T-helper 17 cell (primary cell): ENCODE measurements around the gene GLT8D1. TPM values are rescaled to one million over a fixed set of nuclear protein-coding genes. Genes with fewer than 3 reads are reported as not detected.
"Not testable (repeated sequence)": the region's sequence is repeated elsewhere in the genome, so short reads cannot be mapped to it uniquely, and the experiment has no call there.

Experiments used
- ATAC-seq: fragments of 150-1000 bp; cut with Tn5 transposase; 2 replicates; pipeline ENCODE4 v1.10.0; 2021; ENCODE audit warnings: mild to moderate bottlenecking, moderate library complexity
- DNase-seq, 3 donors: peaks; one replicate each; pipeline versions ENCODE4 v3.0.0 to v3.0.0-alpha.2; 2020 to 2021
- H3K9me3 ChIP-seq: one replicate; pipeline ENCODE4 v1.7.0; 2013; ENCODE audit warnings: low read length, mild to moderate bottlenecking; ENCODE audit not compliant: control insufficient read depth, poor library complexity, severe bottlenecking
- H3K27ac Mint-ChIP-seq: one replicate; pipeline ENCODE4 v1.8.0; 2022; ENCODE audit warnings: mild to moderate bottlenecking, moderate library complexity, mixed read lengths
- H3K27me3 Mint-ChIP-seq: one replicate; pipeline ENCODE4 v1.8.0; 2022; ENCODE audit warnings: mixed read lengths
- H3K36me3 Mint-ChIP-seq: one replicate; pipeline ENCODE4 v1.8.0; 2022; ENCODE audit warnings: low read depth, mixed read lengths
- H3K4me1 Mint-ChIP-seq: one replicate; pipeline ENCODE4 v1.8.0; 2022; ENCODE audit warnings: mild to moderate bottlenecking, mixed read lengths
- H3K4me3 Mint-ChIP-seq: one replicate; pipeline ENCODE4 v1.8.0; 2022; ENCODE audit warnings: mild to moderate bottlenecking, moderate library complexity, mixed read lengths
- total RNA-seq, 4 donors: library from RNA in 2 of 4; stranded (reverse) in 2 of 4; gene quantifications; one replicate each; pipeline ENCODE4 v1.2.3 and lab custom pipeline; 2022 to 2026

GLT8D1 gene
- 10 to 100 TPM; 18.9 to 23.0 TPM for total RNA-seq
- 26.0 to 56.3 reads per million in 2 donors for total RNA-seq (lab: John Stamatoyannopoulos, UW)

- H3K27ac Mint-ChIP-seq, result peak within 1 kb of the TSS; percentile 98
- DNase-seq, result peak; percentile 79 to 83 (median 82)
- H3K4me3 Mint-ChIP-seq, result peak within 1 kb of the TSS; percentile 94
- peak; percentile 91 for ATAC-seq
- H3K4me1 Mint-ChIP-seq, result peaks cover 14% of the 10 kb centered on the region
- H3K9me3 ChIP-seq, result no peaks in the 10 kb centered on the region
- no peaks in the 10 kb centered on the region for H3K27me3 Mint-ChIP-seq
- H3K36me3 Mint-ChIP-seq, result no peaks in the 10 kb centered on the region
Observed at GRCh38 chr3:52705688-52706686, at the start of gene GLT8D1, which contains the start of gene SPCS1. Gene GLT8D1 (minus strand): TSS chr3:52705791. CDS start chr3:52700460, 5,331 bp downstream. Gene SPCS1 (plus strand): TSS chr3:52706106. CDS start chr3:52706247, 141 bp downstream.

- H3K4me3 Mint-ChIP-seq, result no peak overlapping the region
- no peaks in the 10 kb centered on the region for H3K9me3 ChIP-seq
- no peak overlapping the region for H3K27ac Mint-ChIP-seq
- peaks cover 6% of the 10 kb centered on the region for H3K36me3 Mint-ChIP-seq
- H3K27me3 Mint-ChIP-seq, result no peaks in the 10 kb centered on the region
- no peak for ATAC-seq
- no peak for DNase-seq
- H3K4me1 Mint-ChIP-seq, result no peaks in the 10 kb centered on the region
Observed at GRCh38 chr3:52754373-52754772, 48.8 kb upstream of the GLT8D1 start.

- no peak overlapping the region for H3K4me3 Mint-ChIP-seq
- ATAC-seq, result no peak
- peaks cover 8% of the 10 kb centered on the region for H3K36me3 Mint-ChIP-seq
- no peaks in the 10 kb centered on the region for H3K4me1 Mint-ChIP-seq
- H3K27me3 Mint-ChIP-seq, result no peaks in the 10 kb centered on the region
- no peaks in the 10 kb centered on the region for H3K9me3 ChIP-seq
- DNase-seq, result no peak
- H3K27ac Mint-ChIP-seq, result no peak overlapping the region
Observed at GRCh38 chr3:52752045-52752660, 46.6 kb upstream of the GLT8D1 start.

GRCh38 chr3:52743721-52744120 is 38.1 kb upstream of the GLT8D1 start:
- Mint-ChIP-seq H3K4me1 (no peaks in the 10 kb centered on the region), H3K4me3 (no peak overlapping the region), H3K27ac (no peak overlapping the region), H3K36me3 (peaks cover 2% of the 10 kb centered on the region), H3K27me3 (no peaks in the 10 kb centered on the region)
- DNase-seq (no peak), ATAC-seq (no peak)
- no peaks in the 10 kb centered on the region for H3K9me3 ChIP-seq

GRCh38 chr3:52743152-52743551 is 37.6 kb upstream of the GLT8D1 start:
- Mint-ChIP-seq H3K4me3 (no peak overlapping the region), H3K27ac (no peak overlapping the region), H3K4me1 (no peaks in the 10 kb centered on the region), H3K36me3 (peaks cover 2% of the 10 kb centered on the region), H3K27me3 (no peaks in the 10 kb centered on the region)
- H3K9me3 ChIP-seq, result no peaks in the 10 kb centered on the region
- DNase-seq, result no peak
- no peak for ATAC-seq

GRCh38 chr3:52742418-52743041 is 36.9 kb upstream of the GLT8D1 start:
- H3K9me3 ChIP-seq, result no peaks in the 10 kb centered on the region
- DNase-seq (no peak), ATAC-seq (peak; percentile 60)
- Mint-ChIP-seq H3K36me3 (peaks cover 2% of the 10 kb centered on the region), H3K27ac (no peak overlapping the region), H3K4me3 (no peak overlapping the region), H3K4me1 (no peaks in the 10 kb centered on the region), H3K27me3 (no peaks in the 10 kb centered on the region)

GRCh38 chr3:52739730-52740129 is 34.1 kb upstream of the GLT8D1 start:
- peaks cover 4% of the 10 kb centered on the region for H3K36me3 Mint-ChIP-seq
- peak overlapping the region; percentile 49 for H3K27ac Mint-ChIP-seq
- no peak overlapping the region for H3K4me3 Mint-ChIP-seq
- H3K4me1 Mint-ChIP-seq, result no peaks in the 10 kb centered on the region
- no peaks in the 10 kb centered on the region for H3K9me3 ChIP-seq
- DNase-seq, result no peak
- ATAC-seq, result no peak
- no peaks in the 10 kb centered on the region for H3K27me3 Mint-ChIP-seq

GRCh38 chr3:52733256-52733891 is 27.8 kb upstream of the GLT8D1 start:
- Mint-ChIP-seq H3K4me1 (no peaks in the 10 kb centered on the region), H3K4me3 (no peak overlapping the region), H3K27me3 (no peaks in the 10 kb centered on the region), H3K36me3 (peaks cover 6% of the 10 kb centered on the region), H3K27ac (no peak overlapping the region)
- ATAC-seq (no peak), DNase-seq (no peak)
- H3K9me3 ChIP-seq, result no peaks in the 10 kb centered on the region

- no peak overlapping the region for H3K4me3 Mint-ChIP-seq
- no peak for DNase-seq
- peaks cover 4% of the 10 kb centered on the region for H3K36me3 Mint-ChIP-seq
- no peaks in the 10 kb centered on the region for H3K9me3 ChIP-seq
- no peak overlapping the region for H3K27ac Mint-ChIP-seq
- no peaks in the 10 kb centered on the region for H3K4me1 Mint-ChIP-seq
- H3K27me3 Mint-ChIP-seq, result no peaks in the 10 kb centered on the region
- no peak for ATAC-seq
Observed at GRCh38 chr3:52731590-52731989, 26.0 kb upstream of the GLT8D1 start.

GRCh38 chr3:52730681-52731080 is 25.1 kb upstream of the GLT8D1 start:
- no peak for DNase-seq
- Mint-ChIP-seq H3K4me3 (no peak overlapping the region), H3K27me3 (no peaks in the 10 kb centered on the region), H3K36me3 (peaks cover 6% of the 10 kb centered on the region), H3K4me1 (no peaks in the 10 kb centered on the region), H3K27ac (no peak overlapping the region)
- H3K9me3 ChIP-seq, result no peaks in the 10 kb centered on the region
- no peak for ATAC-seq

GRCh38 chr3:52728753-52729152 is 23.2 kb upstream of the GLT8D1 start:
- not testable (repeated sequence) for H3K4me3 Mint-ChIP-seq, H3K9me3 ChIP-seq, H3K27ac Mint-ChIP-seq, H3K27me3 Mint-ChIP-seq, ATAC-seq, H3K4me1 Mint-ChIP-seq, DNase-seq, H3K36me3 Mint-ChIP-seq

GRCh38 chr3:52724511-52724910 is 18.9 kb upstream of the GLT8D1 start:
- no peak overlapping the region for H3K4me3 Mint-ChIP-seq
- peaks cover 2% of the 10 kb centered on the region for H3K36me3 Mint-ChIP-seq
- ATAC-seq (no peak), DNase-seq (no peak)
- H3K9me3 ChIP-seq, result no peaks in the 10 kb centered on the region
- no peak overlapping the region for H3K27ac Mint-ChIP-seq
- peaks cover 10% of the 10 kb centered on the region for H3K4me1 Mint-ChIP-seq
- H3K27me3 Mint-ChIP-seq, result no peaks in the 10 kb centered on the region

- H3K9me3 ChIP-seq, result no peaks in the 10 kb centered on the region
- no peak for DNase-seq
- Mint-ChIP-seq H3K4me1 (peaks cover 10% of the 10 kb centered on the region), H3K4me3 (no peak overlapping the region), H3K27ac (no peak overlapping the region), H3K36me3 (peaks cover 2% of the 10 kb centered on the region), H3K27me3 (no peaks in the 10 kb centered on the region)
- ATAC-seq, result no peak
Observed at GRCh38 chr3:52723935-52724334, 18.3 kb upstream of the GLT8D1 start.
